KG1 (cell line): ENCODE results near the gene BNC1.

Source experiments
- DNase-seq: peaks from one replicate; lab custom pipeline; 2025; lab: John Stamatoyannopoulos, UW

The BNC1 gene

DNA sequence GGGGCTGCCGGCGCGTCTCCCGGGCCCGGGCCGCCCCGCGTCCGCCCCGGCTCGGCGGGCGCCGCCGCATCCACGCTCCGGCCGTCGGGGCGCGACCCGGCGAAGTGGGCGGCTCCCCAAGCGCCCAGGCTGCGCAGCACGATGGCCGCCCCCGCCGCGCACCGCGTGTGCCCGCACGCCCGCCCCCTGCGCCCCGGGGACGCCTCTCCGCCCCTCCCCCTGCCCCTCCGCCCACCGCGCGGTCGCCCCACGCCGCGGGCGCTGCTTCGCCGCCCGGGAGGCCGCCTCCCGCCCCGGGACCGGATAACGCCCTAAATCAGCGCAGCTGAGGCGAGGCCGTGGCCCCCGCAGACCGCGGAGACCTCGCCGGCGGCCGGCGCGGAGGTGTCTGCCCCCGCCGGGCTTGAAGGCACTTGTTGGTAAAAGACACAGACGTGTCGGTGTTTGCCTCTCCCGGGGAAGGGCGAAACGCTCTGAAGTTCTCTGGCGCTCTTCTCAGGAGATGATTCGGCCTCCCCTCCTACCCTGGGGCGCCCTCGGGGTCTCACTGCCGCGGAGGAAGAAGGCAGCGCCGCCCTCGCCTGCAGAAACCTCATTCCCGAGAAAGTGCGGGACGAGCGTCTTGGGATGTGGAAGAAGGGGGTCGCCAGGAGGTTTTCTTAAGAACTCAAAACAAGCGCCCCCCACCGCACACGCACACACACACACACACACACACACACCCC, at the start of gene BNC1:
Gene BNC1, minus strand, starts transcription at position 106 of the 725 bp plus-strand sequence. Its CDS starts 36 bp downstream, at position 70.
- no peak for DNase-seq

DNA sequence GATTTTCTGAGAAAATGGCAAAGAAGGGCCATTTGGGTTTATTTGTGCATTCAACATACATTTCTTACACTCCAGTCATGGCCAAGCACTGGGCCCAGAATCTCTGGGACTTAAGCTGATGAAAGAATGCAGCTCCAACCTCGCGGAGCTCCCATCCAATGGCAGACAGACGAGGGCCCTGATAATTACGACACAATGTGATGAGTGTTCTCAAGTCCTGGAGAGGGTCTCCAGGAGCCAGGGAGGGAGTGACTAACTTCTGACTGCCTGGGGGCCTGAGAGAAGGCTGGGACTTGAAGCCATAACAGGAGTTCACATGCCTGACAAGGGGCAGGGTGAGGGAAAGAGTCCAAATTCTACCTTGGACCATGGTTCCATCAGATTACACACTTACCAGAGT, 42.6 kb upstream of the BNC1 start:
- DNase-seq = no peak

GRCh38 chr15:83324799-83325198, 40.3 kb upstream of the BNC1 start:
- no peak for DNase-seq

DNA sequence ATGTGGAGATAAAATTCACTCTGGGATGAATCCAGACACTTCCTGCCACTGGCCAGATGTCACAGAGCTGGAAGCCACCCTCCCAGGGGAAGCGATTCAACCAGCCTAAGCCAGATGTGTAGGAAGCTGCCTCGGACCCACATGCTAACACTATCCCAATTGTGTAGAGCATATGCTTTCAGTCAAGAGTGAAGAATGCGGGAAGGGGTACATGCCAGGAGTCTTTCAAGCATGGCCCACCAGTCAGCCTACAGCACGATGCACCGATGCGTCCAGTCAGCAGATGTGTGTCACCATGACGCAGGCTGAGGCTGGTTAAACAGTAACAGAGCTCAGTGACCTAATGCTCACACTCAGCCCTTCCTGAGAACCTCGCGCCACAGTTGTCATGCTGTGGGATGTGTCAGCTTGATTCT, 38.8 kb upstream of the BNC1 start:
- DNase-seq = no peak

DNA sequence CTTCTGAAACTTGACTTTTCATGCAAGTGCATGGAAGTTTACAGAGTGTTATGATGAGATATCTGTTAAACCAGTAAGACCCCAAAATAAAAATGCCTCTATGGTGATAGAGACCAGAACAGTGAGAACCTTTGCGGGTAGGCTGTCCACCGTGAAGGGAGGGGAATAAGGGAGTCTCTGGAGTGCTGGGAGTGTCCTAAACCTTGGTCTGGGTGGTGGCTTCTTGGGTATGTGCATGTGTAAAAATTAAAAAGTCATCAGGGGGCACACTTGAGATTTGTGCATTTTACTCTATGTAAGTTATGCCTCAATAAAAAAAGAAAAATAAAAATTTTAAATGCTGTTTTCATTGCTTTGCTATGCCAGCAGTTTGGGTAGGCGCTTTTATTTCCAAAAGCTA, 38.2 kb upstream of the BNC1 start:
- no peak for DNase-seq

- DNase-seq = no peak
Observed at GRCh38 chr15:83322061-83322460, 37.6 kb upstream of the BNC1 start.

DNA sequence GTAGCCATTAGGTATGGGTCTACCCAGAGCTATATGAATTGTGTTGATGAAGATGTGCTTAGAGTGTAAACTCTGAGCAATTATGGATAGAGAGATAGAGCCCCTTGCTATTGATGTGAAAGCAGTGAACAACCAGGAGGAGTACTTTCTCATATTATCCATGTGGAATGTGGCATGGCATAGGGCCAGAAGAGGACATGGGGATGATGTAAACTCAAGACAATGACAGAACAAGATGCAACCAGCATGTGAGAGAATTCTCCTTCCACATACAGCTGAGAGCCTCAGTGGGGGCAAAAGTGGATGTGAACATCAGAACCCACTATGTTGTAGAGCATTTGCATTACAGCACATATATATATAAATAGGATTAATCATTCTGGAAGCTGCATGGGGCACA, 36.4 kb upstream of the BNC1 start:
- DNase-seq = no peak

- no peak for DNase-seq
Observed at GRCh38 chr15:83320404-83320803, 35.9 kb upstream of the BNC1 start.

- DNase-seq = no peak
Observed at GRCh38 chr15:83319771-83320170, 35.3 kb upstream of the BNC1 start.

- DNase-seq = no peak
Observed at GRCh38 chr15:83318861-83319415, 34.5 kb upstream of the BNC1 start.

- no peak for DNase-seq
Observed at GRCh38 chr15:83318036-83318435, 33.6 kb upstream of the BNC1 start.

- DNase-seq = no peak
Observed at GRCh38 chr15:83312071-83312470, 27.6 kb upstream of the BNC1 start.

GRCh38 chr15:83310521-83311456, 26.3 kb upstream of the BNC1 start:
- DNase-seq = no peak

- no peak for DNase-seq
Observed at GRCh38 chr15:83308671-83309070, 24.2 kb upstream of the BNC1 start.

DNA sequence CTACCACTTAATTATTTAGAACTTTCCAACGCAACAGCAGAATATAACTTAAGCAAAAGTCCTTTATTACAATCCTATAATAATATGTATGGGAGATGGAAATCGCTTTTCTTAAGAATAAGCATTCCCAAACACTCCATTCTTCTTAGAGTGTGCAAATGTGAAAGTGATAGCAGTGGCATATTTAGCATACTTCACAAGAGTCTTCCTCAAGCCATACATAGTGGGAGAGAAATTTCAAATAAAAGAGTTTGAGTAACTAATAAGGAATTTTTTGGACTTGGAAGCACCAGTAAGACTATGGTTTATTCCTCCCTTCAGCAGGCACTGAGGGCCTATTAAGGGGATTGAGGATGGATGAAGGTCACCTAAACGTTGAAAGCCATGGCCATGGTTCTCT, 22.1 kb upstream of the BNC1 start:
- DNase-seq = no peak

DNA sequence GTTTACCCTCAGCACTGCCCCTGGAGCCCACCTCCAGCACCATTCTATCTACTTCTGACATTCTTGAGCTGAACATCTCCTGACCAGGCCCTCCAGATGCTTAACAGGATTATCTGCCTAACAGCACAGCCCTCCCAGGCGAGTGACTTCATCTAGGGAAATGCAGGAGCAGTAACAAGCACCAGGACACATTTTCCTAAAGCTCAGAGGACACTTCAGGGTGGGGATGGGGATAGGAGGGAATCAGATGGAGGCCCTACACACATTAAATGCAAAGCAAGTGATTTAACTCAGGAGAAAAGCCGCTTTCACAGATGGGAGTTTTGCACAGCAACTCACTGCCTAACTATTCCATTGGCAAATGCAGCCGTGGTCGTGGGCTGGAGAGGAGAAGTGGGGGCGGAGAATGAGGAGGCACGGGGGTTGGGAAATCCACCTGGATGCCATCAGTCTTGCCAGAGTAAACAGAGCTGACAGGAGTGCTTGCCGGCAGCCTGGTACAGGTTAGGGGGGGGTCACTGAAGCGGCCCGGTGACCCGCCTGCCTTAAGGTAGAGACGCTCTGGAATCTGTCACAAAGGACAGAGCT, 21.3 kb upstream of the BNC1 start:
- no peak for DNase-seq

- no peak for DNase-seq
Observed at GRCh38 chr15:83304861-83305703, 20.6 kb upstream of the BNC1 start.

DNA sequence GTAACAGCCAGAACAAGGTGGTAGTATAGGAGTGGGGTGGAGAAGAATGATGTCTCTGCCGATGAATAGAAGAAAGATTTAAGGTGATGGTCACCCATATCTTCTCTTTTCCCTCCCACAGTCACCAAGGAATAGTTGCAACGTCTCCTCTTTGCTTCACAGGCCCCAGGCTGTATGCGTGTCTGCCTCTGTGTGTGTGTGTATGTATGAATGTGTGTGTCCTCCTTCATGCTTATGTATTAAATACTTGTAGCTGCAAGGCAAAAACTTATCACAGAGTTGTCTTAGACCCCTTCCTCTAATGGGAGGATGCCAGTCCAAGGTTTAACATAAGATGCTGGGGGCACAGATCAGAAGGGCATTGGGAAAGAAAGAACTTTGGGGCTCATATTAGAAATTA, 19.1 kb upstream of the BNC1 start:
- DNase-seq = no peak

DNA sequence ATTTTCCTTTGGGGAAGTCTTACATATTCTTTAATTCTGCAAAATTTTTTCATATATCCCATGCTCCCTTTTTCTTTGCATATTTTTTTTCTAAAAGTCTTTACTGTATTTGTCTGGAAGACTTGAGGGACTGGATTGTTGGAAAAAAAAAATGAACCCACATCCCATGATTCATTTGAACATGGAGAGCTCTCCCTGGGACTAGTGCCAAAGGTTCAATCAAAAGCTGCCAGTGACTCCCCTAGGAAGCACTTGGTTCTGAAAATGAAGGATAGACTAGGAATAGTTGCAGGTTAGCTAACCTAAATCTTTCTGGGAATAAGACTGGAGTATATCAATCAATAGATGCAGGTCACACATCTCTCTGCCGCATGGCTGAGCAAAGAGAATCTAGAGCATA, 16.4 kb upstream of the BNC1 start:
- DNase-seq = no peak

DNA sequence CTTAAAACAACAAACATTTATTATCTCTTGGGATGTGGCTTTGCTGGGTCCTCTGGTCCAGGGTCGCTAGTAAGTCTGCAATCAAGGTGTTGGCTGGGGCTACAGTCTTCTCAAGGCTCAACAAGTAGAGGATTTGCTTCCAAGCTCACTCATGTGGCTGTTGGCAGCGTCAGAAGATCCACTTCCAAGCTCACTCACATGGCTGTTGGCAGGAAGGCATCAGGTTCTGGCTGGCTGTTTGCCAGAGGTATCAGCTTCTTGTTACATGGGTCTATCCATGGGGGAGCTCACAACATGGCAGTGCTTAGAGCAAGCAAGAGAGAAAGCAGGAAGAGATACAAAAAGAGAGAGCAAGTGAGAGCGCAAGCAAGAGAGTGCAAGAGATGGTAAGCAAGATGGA, 15.0 kb upstream of the BNC1 start:
- DNase-seq = no peak

DNA sequence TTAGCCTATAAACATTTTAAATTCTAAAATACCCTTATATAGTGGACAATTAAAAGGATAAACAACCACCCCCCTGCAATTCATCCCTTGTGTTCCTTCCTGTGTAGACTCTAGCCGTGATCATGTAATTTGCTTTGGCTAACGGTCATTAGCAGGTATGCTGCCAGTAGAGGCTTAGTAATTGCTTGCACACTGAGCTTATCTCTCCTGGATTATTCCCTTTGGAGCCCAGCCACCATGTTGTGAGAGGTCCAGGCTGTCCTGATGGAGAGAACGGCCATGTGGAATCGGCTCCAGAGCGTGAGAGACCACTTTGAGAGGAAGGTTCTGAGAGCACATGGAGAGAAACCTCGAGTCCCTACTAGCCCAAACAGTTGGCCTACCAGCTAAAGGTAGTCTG, 11.0 kb upstream of the BNC1 start:
- no peak for DNase-seq

DNA sequence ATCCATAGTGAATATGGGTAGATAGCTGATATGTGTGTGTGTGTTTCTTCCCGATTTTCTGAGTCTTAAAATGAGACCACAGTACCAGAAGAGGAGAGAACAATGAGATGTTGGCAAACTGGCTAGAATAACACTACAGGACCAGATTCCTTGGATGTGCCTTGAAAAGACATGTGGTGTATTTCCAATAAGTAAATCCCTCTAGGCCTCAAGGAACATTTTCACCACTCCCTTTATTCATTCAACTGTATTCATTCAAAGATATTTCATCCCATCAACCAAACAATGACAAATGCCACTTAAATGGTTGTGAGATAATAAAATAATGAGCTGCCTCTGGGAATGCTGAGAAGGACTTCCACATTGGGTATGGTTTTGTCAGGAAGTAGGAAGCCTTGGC, 8.7 kb upstream of the BNC1 start:
- DNase-seq = no peak
